Uterus (tissue), 4 donors: Measurements from ENCODE around the gene DYNLT4. TPM values are rescaled to one million over a fixed set of nuclear protein-coding genes. Genes with fewer than 3 reads are reported as not detected.
"Not testable (repeated sequence)": the region's sequence is repeated elsewhere in the genome, so short reads cannot be mapped to it uniquely, and the experiment has no call there.

ENCODE experiments used
- DNase-seq, 2 donors: peaks; one replicate each; pipeline ENCODE4 v3.0.0-alpha.2; 2019 to 2020
- H3K27ac ChIP-seq, 2 donors: fragments of 200-600 bp; sonication (generic); 1 replicate in 1 of 2; 2 replicates in 1 of 2; pipeline ENCODE4 v1.5.1; 2016 to 2018
- H3K27me3 ChIP-seq, 2 donors: fragments of 200-600 bp; sonication (generic); one replicate each; pipeline ENCODE4 v1.5.1; 2018 to 2019; ENCODE audit warnings: control low read depth in 1 of 2
- H3K36me3 ChIP-seq, 2 donors: fragments of 200-600 bp; sonication (generic); one replicate each; pipeline ENCODE4 v1.5.1; 2019; ENCODE audit warnings: control low read depth in 1 of 2
- H3K4me1 ChIP-seq, 2 donors: fragments of 200-600 bp; sonication (generic); one replicate each; pipeline ENCODE4 v1.5.1; 2018 to 2019; ENCODE audit warnings: control low read depth in 1 of 2
- H3K4me3 ChIP-seq, 2 donors: fragments of 200-600 bp; sonication (generic); 1 replicate in 1 of 2; 2 replicates in 1 of 2; pipeline ENCODE4 v1.5.1; 2018 to 2019; ENCODE audit warnings: mild to moderate bottlenecking in 1 of 2
- H3K9me3 ChIP-seq, 2 donors: fragments of 200-600 bp; sonication (generic); one replicate each; pipeline ENCODE4 v1.5.1; 2019; ENCODE audit warnings: control low read depth in 1 of 2
- POLR2A ChIP-seq, 2 donors: fragments of 450-650 bp; IDR thresholded peaks; one replicate each; pipeline ENCODE4 v1.6.1; 2016; ENCODE audit warnings: antibody characterized with exemption in 2 of 2, mild to moderate bottlenecking in 1 of 2, moderate library complexity in 1 of 2
- intact Hi-C: fragments of 100-400 bp; cut with DNase I; formaldehyde crosslinking; loops from one replicate; pipeline ENCODE4 v1.15.1; 2023; ENCODE audit warnings: low total_unique reads
- total RNA-seq, 4 donors: library from RNA; depleted of rRNA in 3 of 4; stranded (reverse); fragments of >200 nt in 3 of 4; gene quantifications; one replicate each; pipeline versions ENCODE4 v1.1.0 to v1.2.4, GENCODE V29; 2014 to 2023
- TF ChIP-seq, protein P1 (sequence below), 4 experiments: fragments of 200-600 bp in 2 of 4; fragments of 450-650 bp in 2 of 4; sonication (generic) in 2 of 4; IDR thresholded peaks; one replicate each; pipeline ENCODE4 v1.5.1; 2016 to 2019; ENCODE audit warnings: antibody characterized with exemption in 4 of 4, mild to moderate bottlenecking in 2 of 4, moderate library complexity in 1 of 4
- donor health status: DM: yes; HTN: yes; CAD: no.

DYNLT4 gene
- total RNA-seq, 4 donors from 2014 or later = 4.4 TPM; not detected in 3

DNA sequence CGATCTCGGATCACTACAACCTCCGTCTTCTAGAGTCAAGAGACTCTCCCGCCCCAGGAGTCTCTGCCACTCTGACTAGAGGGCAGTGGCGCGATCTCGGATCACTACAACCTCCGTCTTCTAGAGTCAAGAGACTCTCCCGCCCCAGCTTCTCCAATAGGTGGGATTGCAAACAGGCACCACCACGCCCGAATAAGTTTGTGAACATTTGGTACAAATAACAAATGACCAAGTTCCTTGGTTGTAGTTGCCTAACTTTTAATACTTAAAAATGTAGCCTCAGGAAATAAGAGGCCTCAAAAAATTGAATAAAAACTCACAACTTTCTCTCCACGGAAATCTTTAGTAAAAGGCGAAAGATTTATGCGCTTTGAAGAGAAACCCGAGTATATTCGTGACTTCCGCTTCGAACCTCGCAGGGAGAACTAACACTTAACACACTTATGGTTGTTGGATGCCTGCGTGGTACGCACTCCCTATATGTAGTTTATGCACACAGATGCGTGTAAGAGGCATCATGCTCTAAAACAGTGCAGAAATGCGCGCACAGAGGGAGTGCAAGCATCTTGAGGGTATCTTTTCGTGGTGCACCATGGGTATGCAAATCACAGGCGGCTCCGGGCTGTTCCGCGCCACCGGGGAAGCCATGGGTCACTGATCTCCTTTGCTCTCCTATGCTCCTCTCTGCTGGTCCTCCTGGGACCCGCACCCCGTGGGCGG lies 12.6 kb upstream of the DYNLT4 start:
- TF ChIP-seq, protein P1, sequence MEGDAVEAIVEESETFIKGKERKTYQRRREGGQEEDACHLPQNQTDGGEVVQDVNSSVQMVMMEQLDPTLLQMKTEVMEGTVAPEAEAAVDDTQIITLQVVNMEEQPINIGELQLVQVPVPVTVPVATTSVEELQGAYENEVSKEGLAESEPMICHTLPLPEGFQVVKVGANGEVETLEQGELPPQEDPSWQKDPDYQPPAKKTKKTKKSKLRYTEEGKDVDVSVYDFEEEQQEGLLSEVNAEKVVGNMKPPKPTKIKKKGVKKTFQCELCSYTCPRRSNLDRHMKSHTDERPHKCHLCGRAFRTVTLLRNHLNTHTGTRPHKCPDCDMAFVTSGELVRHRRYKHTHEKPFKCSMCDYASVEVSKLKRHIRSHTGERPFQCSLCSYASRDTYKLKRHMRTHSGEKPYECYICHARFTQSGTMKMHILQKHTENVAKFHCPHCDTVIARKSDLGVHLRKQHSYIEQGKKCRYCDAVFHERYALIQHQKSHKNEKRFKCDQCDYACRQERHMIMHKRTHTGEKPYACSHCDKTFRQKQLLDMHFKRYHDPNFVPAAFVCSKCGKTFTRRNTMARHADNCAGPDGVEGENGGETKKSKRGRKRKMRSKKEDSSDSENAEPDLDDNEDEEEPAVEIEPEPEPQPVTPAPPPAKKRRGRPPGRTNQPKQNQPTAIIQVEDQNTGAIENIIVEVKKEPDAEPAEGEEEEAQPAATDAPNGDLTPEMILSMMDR (IDR thresholded peaks at IDR 0.05) = peak in 2 of 4 experiments; percentile 5 to 24
- TF ChIP-seq POLR2A (IDR thresholded peaks at IDR 0.05) = peak; percentile 67 to 76
- H3K27me3 ChIP-seq = no peaks in the 10 kb centered on the region
- no peaks in the 10 kb centered on the region for H3K9me3 ChIP-seq
- intact Hi-C loops = no loop called here
- peaks cover 0 to 3% of the 10 kb centered on the region in 2 donors for H3K4me1 ChIP-seq
- H3K27ac ChIP-seq = peak overlapping the region; percentile 94 to 99
- DNase-seq = peak; percentile 78 to 83
- H3K36me3 ChIP-seq = no peaks in the 10 kb centered on the region
- peak overlapping the region; percentile 53 to 71 for H3K4me3 ChIP-seq

DNA sequence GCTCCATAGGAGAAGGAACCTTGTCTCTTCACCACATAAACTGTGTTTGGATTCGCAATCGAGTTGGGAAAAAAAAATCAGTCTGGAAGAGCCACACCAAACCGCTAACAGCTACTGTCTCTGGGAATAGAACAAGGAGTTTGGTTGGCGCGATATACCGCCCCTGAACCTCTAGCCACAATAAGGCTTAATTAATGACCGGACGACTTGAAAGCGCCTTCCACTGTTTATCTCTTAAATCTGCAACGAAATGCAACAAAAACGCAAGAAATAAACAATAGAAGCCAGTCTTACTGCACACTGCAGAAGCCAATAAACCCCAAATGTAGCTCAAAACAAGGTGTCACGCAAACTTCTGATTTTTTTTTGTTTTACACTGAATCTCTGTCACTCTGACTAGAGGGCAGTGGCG lies 12.1 kb upstream of the DYNLT4 start:
- Histone ChIP-seq H3K4me1 (peaks cover 0 to 3% of the 10 kb centered on the region in 2 donors), H3K27me3 (no peaks in the 10 kb centered on the region), H3K4me3 (peak overlapping the region; percentile 53 to 71), H3K36me3 (no peaks in the 10 kb centered on the region), H3K27ac (peak overlapping the region; percentile 94 to 99), H3K9me3 (no peaks in the 10 kb centered on the region)
- no peak for TF ChIP-seq POLR2A (IDR thresholded peaks at IDR 0.05)
- TF ChIP-seq, protein P1 (IDR thresholded peaks at IDR 0.05) = no peak
- no peak for DNase-seq
- intact Hi-C loops = no loop called here

DNA sequence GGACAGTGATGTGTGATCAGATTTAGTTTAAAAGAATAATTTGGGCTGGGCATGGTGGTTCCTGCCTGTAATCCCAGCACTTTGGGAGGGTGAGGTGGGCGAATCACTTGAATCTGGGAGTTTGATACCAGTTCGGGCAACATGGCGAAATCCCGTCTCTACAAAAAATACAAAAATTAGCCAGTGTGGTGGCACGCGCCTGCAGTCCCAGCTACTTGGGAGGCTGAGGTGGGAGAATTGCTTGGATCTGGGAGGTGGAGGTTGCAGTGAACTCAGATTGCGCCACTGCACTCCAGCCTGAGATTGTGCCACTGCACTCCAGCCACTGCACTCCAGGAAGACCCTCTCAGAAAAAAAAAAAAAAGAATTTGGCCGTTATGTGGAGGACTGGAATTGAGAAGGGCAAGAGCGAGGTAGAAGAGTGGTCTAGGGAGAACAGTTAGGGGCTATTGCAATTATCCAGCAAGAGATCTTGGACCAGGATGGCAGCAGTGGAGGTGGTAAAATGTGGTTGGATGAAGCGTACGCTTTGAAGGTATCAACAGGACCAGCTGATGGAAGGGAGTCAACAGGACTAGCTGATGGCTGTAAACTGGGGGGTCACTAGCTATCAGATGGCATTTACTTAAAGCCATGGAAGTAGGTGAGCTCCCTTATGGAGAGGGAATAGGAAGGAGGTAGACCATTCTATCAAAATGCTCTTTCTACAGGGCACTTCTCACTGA lies 10.8 kb upstream of the DYNLT4 start:
- TF ChIP-seq POLR2A (IDR thresholded peaks at IDR 0.05) = no peak
- TF ChIP-seq, protein P1 (IDR thresholded peaks at IDR 0.05) = no peak
- intact Hi-C loops = no loop called here
- no peaks in the 10 kb centered on the region for H3K27me3 ChIP-seq
- H3K9me3 ChIP-seq = no peaks in the 10 kb centered on the region
- H3K36me3 ChIP-seq = no peaks in the 10 kb centered on the region
- peak overlapping the region in 1 of 2 donors; percentile 99 for H3K27ac ChIP-seq
- H3K4me1 ChIP-seq = peaks cover 0 to 3% of the 10 kb centered on the region in 2 donors
- no peak for DNase-seq
- H3K4me3 ChIP-seq = no peak overlapping the region

DNA sequence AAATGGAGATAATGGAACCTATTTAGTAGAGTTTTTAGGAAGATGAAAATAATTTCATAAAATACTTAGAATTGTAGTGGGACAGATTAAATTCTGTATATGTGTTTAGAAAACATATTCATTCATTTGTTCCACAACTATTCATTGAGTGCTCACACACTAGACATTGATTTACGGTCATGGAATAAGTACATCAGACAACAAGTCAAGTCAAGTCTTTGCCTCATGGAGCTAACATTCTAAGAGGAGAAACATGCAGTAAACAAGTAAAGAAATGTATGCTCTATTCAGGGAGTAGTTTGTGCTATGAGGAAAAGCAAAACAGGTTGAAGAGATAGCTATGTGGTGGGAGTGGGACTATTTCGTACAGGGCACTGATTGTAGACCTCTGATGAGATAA lies 10.2 kb upstream of the DYNLT4 start:
- H3K36me3 ChIP-seq = no peaks in the 10 kb centered on the region
- H3K27me3 ChIP-seq = no peaks in the 10 kb centered on the region
- no peak overlapping the region for H3K27ac ChIP-seq
- intact Hi-C loops = no loop called here
- H3K4me3 ChIP-seq = no peak overlapping the region
- TF ChIP-seq, protein P1 (IDR thresholded peaks at IDR 0.05) = no peak
- TF ChIP-seq POLR2A (IDR thresholded peaks at IDR 0.05) = no peak
- no peaks in the 10 kb centered on the region for H3K9me3 ChIP-seq
- DNase-seq = no peak
- peaks cover 0 to 3% of the 10 kb centered on the region in 2 donors for H3K4me1 ChIP-seq

DNA sequence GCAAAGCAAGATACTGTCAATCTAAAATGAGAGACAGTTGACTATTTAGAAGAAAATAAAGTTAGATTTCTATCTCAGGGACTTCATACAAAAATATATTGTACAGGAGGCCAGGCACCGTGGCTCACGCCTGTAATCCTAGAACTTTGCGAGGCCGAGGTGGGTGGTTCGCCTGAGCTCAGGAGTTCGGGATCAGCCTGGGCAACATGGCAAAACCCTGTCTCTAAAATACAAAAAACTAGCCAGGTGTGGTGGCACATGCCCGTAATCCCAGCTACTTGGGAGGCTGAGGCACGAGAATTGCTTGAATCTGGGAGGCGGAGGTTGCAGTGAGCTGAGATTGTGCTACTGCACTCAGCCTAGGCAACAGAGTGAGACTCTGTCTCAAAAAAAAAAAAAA lies 8.8 kb upstream of the DYNLT4 start:
- peaks cover 0 to 15% of the 10 kb centered on the region in 2 donors for H3K4me1 ChIP-seq
- H3K36me3 ChIP-seq, DNase-seq, H3K4me3 ChIP-seq, H3K27ac ChIP-seq, H3K9me3 ChIP-seq, intact Hi-C loops, H3K27me3 ChIP-seq: not testable (repeated sequence)
